Heart left ventricle (tissue), 13 donors: ENCODE data around the gene EIF4E2.

ENCODE experiments used
- CTCF ChIP-seq, 12 donors: fragments of 200-600 bp; sonication (generic) in 4 of 12; IDR thresholded peaks; one replicate each; pipeline versions ENCODE4 v1.5.0 to v1.8.0; 2018 to 2022; ENCODE audit warnings: antibody characterized with exemption in 12 of 12, mild to moderate bottlenecking in 5 of 12
- POLR2A ChIP-seq, 2 donors: fragments of 450-650 bp; IDR thresholded peaks; one replicate each; pipeline ENCODE4 v1.6.1; 2017; ENCODE audit warnings: antibody characterized with exemption in 2 of 2, mild to moderate bottlenecking in 2 of 2, moderate library complexity in 2 of 2
- donor health status: ischemic (EF 13 %, LVEDD 7.1; RV severe dilation, severe dysfunction).
- donor health status: DM: no; HTN: yes; CAD: no.
- donor health status: DM: no; HTN: no; CAD: no.
- donor health status: ischemic (EF 25% LVEDD 6.9; RV normal size, moderate dysfunction).
- donor health status: ischemic (EF 25% LVEDD 5.7; RV mildly dilated, moderate dysfunction).
- donor health status: ischemic (EF 35%, LVEDD 5.7; RV mildly dilated, moderate dysfunction).
- donor health status: nonischemic (EF 11% LVEDD 7.7; RV severe dilation, severe dysfunction).
- donor health status: DM: yes; HTN: yes; CAD: no.
- donor health status: PGD.
- donor health status: ischemic (EF 29% LVEDD 5.4; RV normal size, mild dysfunction).
- donor health status: nonischemic (EF 23%, LVEDD 6.1; RV moderate dilation, normal function).

- TF ChIP-seq CTCF (IDR thresholded peaks at IDR 0.05), result no peak
- TF ChIP-seq POLR2A (IDR thresholded peaks at IDR 0.05), result no peak
Observed at GRCh38 chr2:232556426-232556825, 5.9 kb downstream of the EIF4E2 start.
